Effector memory CD8-positive, alpha-beta T cell (primary cell): ENCODE data around the gene RAP1GAP.

Experiments used
- ATAC-seq: fragments of 150-1000 bp; cut with Tn5 transposase; replicated peaks from 2 replicates; pipeline ENCODE4 v1.10.0; 2021; ENCODE audit warnings: mild to moderate bottlenecking, moderate library complexity
- DNase-seq, 3 experiments: peaks; one replicate each; pipeline ENCODE4 v3.0.0; 2021
- H3K27ac Mint-ChIP-seq, 2 donors: one replicate each; pipeline ENCODE4 v1.8.0; 2022; ENCODE audit warnings: mild to moderate bottlenecking in 2 of 2, mixed read lengths in 2 of 2, moderate library complexity in 2 of 2
- H3K27me3 Mint-ChIP-seq, 2 donors: one replicate each; pipeline ENCODE4 v1.8.0; 2022; ENCODE audit warnings: mixed read lengths in 2 of 2
- H3K36me3 Mint-ChIP-seq: one replicate; pipeline ENCODE4 v1.8.0; 2022; ENCODE audit warnings: mild to moderate bottlenecking, moderate library complexity, mixed read lengths; ENCODE audit not compliant: insufficient read depth
- H3K4me1 Mint-ChIP-seq, 2 donors: one replicate each; pipeline ENCODE4 v1.8.0; 2022; ENCODE audit warnings: low read depth in 2 of 2, mixed read lengths in 2 of 2
- H3K4me3 Mint-ChIP-seq, 2 donors: one replicate each; pipeline ENCODE4 v1.8.0; 2022; ENCODE audit warnings: mild to moderate bottlenecking in 2 of 2, mixed read lengths in 2 of 2, moderate library complexity in 2 of 2
- H3K9me3 Mint-ChIP-seq, 2 donors: one replicate each; pipeline ENCODE4 v1.8.0; 2022; ENCODE audit warnings: mixed read lengths in 2 of 2

Gene RAP1GAP

DNA sequence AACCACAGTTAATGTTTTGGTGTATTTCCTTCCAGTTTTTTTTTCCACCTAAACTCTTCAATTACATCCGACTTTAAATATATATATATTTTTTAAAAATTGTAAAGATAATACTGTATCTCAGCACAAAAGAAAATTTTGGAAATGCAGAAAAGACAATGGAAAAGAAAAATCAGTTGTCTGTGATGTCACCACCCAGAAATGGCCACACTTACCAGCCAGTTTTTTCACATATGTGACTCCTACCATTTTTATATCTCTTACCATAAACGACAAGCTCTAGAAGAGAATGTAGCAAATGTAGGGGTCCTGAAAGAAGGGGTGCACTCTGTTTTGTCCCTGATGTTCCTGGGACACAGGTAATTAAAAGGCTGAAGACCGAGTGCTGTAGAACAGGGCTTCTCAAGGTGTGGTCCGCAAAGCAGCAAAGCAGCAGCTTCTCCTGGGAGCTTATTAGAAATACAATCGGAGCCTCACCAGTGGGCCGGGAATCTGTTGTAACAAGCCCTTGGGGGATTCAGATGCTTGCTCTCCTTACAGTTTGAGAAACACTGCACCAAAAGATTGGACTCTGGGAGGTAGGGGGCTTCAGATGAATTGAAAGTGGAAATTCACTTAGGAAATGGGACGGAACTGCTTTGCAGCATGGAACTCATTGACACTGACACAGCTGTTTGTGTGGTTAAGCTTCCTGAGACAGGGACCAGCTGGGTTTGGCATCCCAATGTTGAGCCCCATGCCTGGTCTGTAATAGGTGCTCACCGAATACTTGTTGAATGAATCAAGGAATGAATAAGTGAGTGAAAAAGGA is 115.8 kb downstream of the RAP1GAP start:
- Mint-ChIP-seq H3K4me3 (no peak overlapping the region), H3K36me3 (peaks cover 2% of the 10 kb centered on the region), H3K27ac (no peak overlapping the region), H3K27me3 (peaks cover 14 to 48% of the 10 kb centered on the region in 2 donors), H3K9me3 (no peaks in the 10 kb centered on the region), H3K4me1 (no peaks in the 10 kb centered on the region)
- no peak for DNase-seq
- no peak for ATAC-seq

- no peak overlapping the region for H3K4me3 Mint-ChIP-seq
- DNase-seq (no peak), ATAC-seq (no peak)
- H3K27me3 Mint-ChIP-seq = peaks cover 8 to 43% of the 10 kb centered on the region in 2 donors
- H3K4me1 Mint-ChIP-seq = no peaks in the 10 kb centered on the region
- H3K9me3 Mint-ChIP-seq = no peaks in the 10 kb centered on the region
- no peak overlapping the region for H3K27ac Mint-ChIP-seq
- peaks cover 2% of the 10 kb centered on the region for H3K36me3 Mint-ChIP-seq
Measured at GRCh38 chr1:21552715-21553114, 116.4 kb downstream of the RAP1GAP start.

- no peak overlapping the region for H3K4me3 Mint-ChIP-seq
- no peak overlapping the region for H3K27ac Mint-ChIP-seq
- no peaks in the 10 kb centered on the region for H3K4me1 Mint-ChIP-seq
- no peaks in the 10 kb centered on the region for H3K36me3 Mint-ChIP-seq
- H3K27me3 Mint-ChIP-seq = peaks cover 7 to 34% of the 10 kb centered on the region in 2 donors
- ATAC-seq (no peak), DNase-seq (no peak)
- no peaks in the 10 kb centered on the region for H3K9me3 Mint-ChIP-seq
Measured at GRCh38 chr1:21550866-21551475, 118.2 kb downstream of the RAP1GAP start.

- Mint-ChIP-seq H3K27me3 (peaks cover 6 to 25% of the 10 kb centered on the region in 2 donors), H3K36me3 (no peaks in the 10 kb centered on the region), H3K4me3 (no peak overlapping the region), H3K4me1 (no peaks in the 10 kb centered on the region), H3K9me3 (no peaks in the 10 kb centered on the region), H3K27ac (no peak overlapping the region)
- DNase-seq (no peak), ATAC-seq (no peak)
Measured at GRCh38 chr1:21550097-21550496, 119.1 kb downstream of the RAP1GAP start.

DNA sequence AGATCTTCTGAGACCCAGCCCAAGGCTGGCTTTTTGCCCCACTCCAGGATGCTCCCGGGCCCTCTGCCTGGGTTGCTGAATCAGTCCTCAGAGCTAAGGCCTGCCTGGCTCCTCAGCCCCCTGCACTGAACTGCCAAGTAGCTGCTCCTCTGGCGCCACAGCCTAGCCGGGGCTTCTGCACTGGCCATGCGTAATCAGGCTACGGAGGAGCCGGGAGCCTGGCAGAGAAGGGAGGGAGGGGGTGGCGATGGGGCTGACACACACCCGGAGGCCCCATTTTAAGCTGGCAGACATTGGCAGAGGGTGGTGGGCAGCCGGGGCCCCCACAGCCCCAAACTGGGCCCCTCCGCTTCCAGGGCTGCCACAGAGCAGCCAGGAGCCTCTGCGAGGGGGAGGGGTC is 121.3 kb downstream of the RAP1GAP start:
- DNase-seq (no peak), ATAC-seq (no peak)
- H3K4me1 Mint-ChIP-seq = no peaks in the 10 kb centered on the region
- H3K4me3 Mint-ChIP-seq = no peak overlapping the region
- H3K36me3 Mint-ChIP-seq = peaks cover 6% of the 10 kb centered on the region
- no peak overlapping the region for H3K27ac Mint-ChIP-seq
- no peaks in the 10 kb centered on the region for H3K9me3 Mint-ChIP-seq
- peaks cover 0 to 26% of the 10 kb centered on the region in 2 donors for H3K27me3 Mint-ChIP-seq
